ENCODE measurements around the gene AKIRIN1. TPM values are rescaled to one million over a fixed set of nuclear protein-coding genes. Genes with fewer than 3 reads are reported as not detected.
"Not testable (repeated sequence)": the region's sequence is repeated elsewhere in the genome, so short reads cannot be mapped to it uniquely, and the experiment has no call there.

AKIRIN1 gene
- polyA plus RNA-seq (ENCODE audit: insufficient read length in 4 of 4): 100 to 1,000 TPM in 3 of 4 donors, 10 to 100 TPM in 1; 61.4 to 108 (median 103) TPM

GRCh38 chr1:38990738-38991637, at the start of gene AKIRIN1:
TSS of gene AKIRIN1 (plus strand) at chr1:38991276. CDS start at chr1:38991381, 105 bp downstream.
- peak; percentile 78 to 90 (median 87) for DNase-seq (ENCODE audit: low read depth in 4 of 4, low spot score in 3 of 4)

DNA sequence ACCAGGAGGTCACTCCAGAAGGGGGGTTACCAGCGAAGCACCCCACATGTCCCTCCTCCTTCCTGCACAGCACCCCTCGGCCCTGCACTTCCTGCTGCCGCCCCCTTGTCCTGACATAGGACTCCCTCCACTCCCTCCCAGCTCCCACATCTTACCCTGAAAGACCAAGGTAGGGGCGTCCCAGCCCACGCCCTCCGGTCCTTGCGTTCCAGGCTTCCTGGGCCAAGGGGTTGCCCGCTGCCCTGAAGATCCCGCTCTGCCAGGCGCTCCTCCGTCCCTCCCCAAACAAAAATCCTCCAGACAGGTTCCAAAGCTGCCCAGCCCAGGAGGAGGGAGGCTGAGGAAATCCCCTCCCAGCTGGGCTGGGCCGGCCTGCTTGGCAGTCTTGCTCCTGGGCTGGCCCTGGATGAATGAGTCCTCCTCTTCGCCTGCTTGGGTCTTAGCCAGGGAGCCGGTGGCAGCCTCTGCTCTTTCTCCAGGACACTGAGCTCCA, 49.5 kb upstream of the AKIRIN1 start, which contains the start of gene RHBDL2:
Gene RHBDL2, minus strand, starts transcription at position 304 of the 493 bp plus-strand sequence. CDS start 22,618 bp downstream, outside the sequence.
- DNase-seq (ENCODE audit: low read depth in 4 of 4, low spot score in 3 of 4): no peak

GRCh38 chr1:38942664-38943428, 48.2 kb upstream of the AKIRIN1 start:
- DNase-seq (ENCODE audit: low read depth in 4 of 4, low spot score in 3 of 4): no peak

- no peak for DNase-seq (ENCODE audit: low read depth in 4 of 4, low spot score in 3 of 4)
These were observed 46.5 kb upstream of the AKIRIN1 start for GRCh38 chr1:38944547-38944946.

- no peak for DNase-seq (ENCODE audit: low read depth in 4 of 4, low spot score in 3 of 4)
These were observed 40.5 kb upstream of the AKIRIN1 start for GRCh38 chr1:38950553-38950952.

- DNase-seq (ENCODE audit: low read depth in 4 of 4, low spot score in 3 of 4): no peak
These were observed 37.6 kb upstream of the AKIRIN1 start for GRCh38 chr1:38953433-38953860.

GRCh38 chr1:38958967-38959366, 32.1 kb upstream of the AKIRIN1 start:
- DNase-seq (ENCODE audit: low read depth in 4 of 4, low spot score in 3 of 4): no peak

- DNase-seq (ENCODE audit: low read depth in 4 of 4, low spot score in 3 of 4): no peak
These were observed 29.0 kb upstream of the AKIRIN1 start for GRCh38 chr1:38962113-38962512.

DNA sequence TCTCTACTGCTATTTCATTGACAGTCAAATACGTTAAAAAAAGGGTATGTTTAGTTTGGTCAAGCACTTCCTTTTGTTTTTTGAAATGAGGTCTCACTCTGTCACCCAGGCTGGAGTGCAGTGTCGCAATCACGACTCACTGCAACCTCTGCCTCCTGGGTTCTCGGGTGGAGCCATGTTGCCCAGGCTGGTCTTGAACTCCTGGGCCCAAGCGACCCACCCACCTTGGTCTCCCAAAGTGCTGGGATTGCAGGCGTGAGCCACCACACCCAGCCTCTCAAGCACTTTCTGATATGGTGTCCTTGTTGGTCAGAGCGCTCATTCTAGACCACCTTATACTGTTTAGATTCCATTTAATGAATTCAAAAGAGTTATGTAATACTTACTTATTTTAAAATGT, 28.5 kb upstream of the AKIRIN1 start:
- DNase-seq (ENCODE audit: low read depth in 4 of 4, low spot score in 3 of 4): no peak

DNA sequence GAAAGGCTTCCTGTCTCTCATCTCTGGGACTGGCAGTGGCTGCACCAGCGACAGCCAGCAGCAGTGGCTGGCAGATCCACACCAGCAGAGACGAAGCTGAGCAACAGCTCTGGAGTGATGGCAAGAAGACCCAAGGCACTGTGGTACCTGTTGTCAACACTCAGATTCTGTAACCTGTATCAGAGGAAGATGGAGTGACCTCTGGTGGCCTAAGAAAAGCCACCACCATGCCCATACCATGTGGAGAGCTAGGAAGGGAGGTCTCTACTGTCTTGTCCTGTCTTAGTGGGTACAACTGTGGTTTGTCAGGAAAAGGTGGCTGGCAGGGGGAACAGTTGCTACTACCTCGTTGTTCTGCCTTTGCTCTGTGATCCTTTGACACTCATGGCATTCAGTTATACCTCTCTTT, 26.9 kb upstream of the AKIRIN1 start:
- DNase-seq (ENCODE audit: low read depth in 4 of 4, low spot score in 3 of 4): no peak

- not testable (repeated sequence) for DNase-seq (ENCODE audit: low read depth in 4 of 4, low spot score in 3 of 4)
These were observed 17.9 kb upstream of the AKIRIN1 start for GRCh38 chr1:38973145-38973544.

DNA sequence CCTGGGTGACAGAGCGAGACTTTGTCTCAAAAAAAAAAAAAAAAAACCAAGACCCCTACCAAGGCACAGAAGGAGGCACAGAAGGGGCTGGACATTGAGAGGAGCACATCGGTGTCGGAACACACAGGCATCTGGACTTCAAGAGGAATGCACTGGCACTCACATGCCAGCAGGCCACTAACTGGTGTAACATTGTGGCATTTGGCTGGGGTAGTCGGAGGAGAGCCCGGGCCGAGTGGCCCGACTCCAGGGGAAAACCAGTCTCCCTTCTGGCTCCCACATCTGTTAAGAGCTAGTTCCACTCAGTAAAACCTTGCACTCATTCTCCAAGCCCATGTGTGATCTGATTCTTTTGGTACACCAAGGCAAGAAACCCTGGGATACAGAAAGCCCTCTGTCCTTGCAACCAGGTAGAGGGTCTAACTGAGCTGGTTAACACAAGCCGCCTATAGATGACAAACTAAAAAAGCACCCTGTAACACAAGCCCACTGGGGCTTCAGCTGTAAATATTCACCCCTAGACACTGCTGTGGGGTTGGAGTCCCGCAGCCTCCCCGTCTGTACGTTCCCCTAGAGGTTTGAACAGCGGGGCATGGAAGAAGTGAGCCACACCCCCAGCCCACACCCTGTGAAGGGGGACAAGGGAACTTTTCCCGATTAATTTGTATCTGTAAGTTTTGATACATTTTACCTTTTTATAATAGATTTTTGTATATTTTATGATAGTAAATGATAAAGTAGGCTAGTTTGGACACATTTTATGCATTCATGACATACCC, 17.2 kb upstream of the AKIRIN1 start:
- no peak for DNase-seq (ENCODE audit: low read depth in 4 of 4, low spot score in 3 of 4)

DNA sequence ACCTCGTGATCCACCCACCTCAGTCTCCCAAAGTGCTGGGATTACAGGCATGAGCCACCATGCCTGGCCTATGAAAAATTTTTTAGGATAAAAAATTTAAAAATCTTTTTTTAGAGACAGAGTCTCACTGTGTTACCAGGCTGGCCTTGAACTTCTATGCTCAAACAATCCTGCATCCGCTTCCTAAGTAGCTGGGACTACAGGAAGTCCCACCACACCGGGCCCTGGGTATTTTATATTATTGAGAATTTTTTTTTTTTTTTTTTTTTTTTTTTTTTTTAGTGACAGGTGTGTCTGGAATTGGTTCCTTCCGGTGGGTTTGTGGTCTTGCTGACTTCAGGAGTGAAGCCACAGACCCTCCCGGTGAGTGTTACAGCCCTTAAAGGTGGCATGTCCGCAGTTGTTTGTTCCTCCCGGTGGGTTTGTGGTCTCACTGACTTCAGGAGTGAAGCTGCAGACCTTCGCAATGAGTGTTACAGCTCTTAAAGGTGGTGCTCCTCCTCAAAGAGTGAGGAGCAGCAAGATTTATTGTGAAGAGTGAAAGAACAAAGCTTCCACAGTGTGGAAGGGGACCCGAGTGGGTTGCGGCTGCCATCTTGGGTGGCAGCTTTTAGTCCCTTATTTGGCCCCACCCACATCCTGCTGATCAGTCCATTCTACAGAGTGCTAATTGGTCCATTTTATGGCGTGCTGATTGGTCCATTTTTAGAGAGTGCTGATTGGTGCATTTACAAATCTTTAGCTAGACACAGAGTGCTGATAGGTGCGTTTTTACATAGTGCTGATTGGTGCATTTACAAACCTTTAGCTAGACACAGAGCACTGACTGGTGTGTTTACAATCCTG, 13.5 kb upstream of the AKIRIN1 start:
- not testable (repeated sequence) for DNase-seq (ENCODE audit: low read depth in 4 of 4, low spot score in 3 of 4)

DNA sequence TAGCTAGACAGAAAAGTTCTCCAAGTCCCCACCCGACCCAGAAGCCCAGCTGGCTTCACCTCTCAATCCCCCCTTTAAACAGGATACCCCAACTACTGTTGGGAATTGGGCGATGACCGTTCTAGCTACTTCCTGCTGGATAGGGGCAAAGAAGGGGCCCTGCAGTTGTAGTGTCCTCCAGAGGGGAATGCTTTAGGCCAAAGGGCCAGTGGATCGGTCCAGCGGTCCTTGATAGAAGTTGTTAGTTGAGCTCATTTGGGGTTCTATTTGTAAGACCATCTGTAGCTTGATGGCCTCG, 12.9 kb upstream of the AKIRIN1 start:
- DNase-seq (ENCODE audit: low read depth in 4 of 4, low spot score in 3 of 4): not testable (repeated sequence)

DNA sequence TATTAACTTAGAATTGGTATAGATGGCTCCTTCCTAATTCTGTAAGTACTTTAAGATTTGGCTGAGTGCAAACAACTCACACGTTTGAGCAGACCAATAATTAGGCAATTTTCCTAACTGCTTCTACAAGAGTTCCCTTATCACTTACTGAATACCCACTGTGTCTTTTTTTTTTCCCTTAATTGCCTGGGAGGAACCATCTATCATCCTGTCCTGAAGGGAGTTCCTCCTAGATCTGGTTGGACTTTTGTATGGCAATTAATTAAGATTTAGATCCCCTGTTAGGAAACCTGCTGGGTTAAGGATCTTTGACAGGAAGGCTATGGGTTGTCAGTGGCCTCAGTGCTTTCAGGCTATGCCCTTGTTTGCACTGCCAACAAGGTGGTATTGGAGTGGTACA, 11.7 kb upstream of the AKIRIN1 start:
- not testable (repeated sequence) for DNase-seq (ENCODE audit: low read depth in 4 of 4, low spot score in 3 of 4)

- no peak for DNase-seq (ENCODE audit: low read depth in 4 of 4, low spot score in 3 of 4)
These were observed 1.1 kb upstream of the AKIRIN1 start for GRCh38 chr1:38989979-38990378.

DNA sequence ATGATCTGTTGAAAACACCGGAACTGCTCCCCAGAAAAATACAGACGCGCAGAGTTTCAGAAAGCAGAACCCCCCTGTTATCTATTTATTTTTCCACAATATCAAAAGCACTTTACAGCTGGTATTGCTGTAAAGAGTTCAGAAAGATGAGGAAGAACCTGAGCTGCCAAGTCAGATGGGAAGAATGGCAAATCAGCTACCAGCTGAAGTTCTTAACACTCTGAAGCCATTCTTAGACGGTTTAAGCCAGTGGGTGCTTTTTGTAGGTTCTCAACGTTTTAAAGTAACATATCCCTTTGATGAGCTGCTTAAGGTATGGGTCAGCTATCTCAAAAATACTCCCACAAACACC, 714 bp upstream of the AKIRIN1 start:
- DNase-seq (ENCODE audit: low read depth in 4 of 4, low spot score in 3 of 4): no peak

GRCh38 chr1:38991638-38992411, 749 bp downstream of the AKIRIN1 start:
- DNase-seq (ENCODE audit: low read depth in 4 of 4, low spot score in 3 of 4): peak; percentile 36 to 54 (median 44)

All from left renal pelvis (tissue), 4 donors.